Pulmonary artery endothelial cell (primary cell): ENCODE measurements around the gene DBP. TPM values are rescaled to one million over a fixed set of nuclear protein-coding genes. Genes with fewer than 3 reads are reported as not detected.
"Not testable (repeated sequence)": the region's sequence is repeated elsewhere in the genome, so short reads cannot be mapped to it uniquely, and the experiment has no call there.

Source experiments
- DNase-seq: peaks from one replicate; pipeline ENCODE4 v3.0.0-alpha.2; 2011; ENCODE audit warnings: low read depth, low spot score
- total RNA-seq: library from RNA; depleted of rRNA; stranded (reverse); fragments of >200 nt; gene quantifications from 2 replicates; pipeline ENCODE4 v1.2.3, GENCODE V29; 2014

DBP gene, protein sequence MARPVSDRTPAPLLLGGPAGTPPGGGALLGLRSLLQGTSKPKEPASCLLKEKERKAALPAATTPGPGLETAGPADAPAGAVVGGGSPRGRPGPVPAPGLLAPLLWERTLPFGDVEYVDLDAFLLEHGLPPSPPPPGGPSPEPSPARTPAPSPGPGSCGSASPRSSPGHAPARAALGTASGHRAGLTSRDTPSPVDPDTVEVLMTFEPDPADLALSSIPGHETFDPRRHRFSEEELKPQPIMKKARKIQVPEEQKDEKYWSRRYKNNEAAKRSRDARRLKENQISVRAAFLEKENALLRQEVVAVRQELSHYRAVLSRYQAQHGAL
- total RNA-seq: 0.85 and 2.2 TPM in 2 replicates

DNA sequence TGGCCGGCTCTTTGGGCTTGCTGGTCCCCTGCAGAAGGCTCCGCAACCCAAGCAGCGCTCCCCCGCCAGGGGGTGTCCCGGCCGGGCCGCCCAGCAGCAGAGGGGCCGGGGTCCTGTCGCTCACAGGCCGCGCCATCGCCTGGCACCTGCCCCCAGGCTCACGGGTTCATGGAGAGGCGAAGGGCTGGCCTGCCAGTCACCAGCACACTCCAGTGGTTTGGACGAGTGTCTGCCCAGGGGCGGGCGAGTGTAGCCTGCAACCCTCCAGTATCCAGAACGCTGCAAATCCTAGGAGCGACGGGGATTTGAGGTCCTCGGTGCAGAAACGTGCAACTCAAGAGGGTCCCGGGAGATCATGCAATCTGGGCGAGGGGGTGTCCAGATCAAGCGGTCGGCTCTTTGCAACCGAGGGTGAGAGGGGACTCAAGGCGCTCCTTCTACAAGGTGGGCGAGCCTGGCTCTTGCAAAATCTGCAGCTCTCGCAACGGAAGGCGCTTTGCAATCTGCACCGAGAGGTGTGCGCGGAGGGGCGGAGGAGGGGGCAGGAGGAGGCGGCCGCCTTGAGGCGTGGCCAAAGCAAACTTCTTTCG is at the start of gene DBP:
Gene DBP, minus strand, starts transcription at position 521 of the 590 bp plus-strand sequence. Its CDS starts 385 bp downstream, at position 136.
- DNase-seq: no peak

DNA sequence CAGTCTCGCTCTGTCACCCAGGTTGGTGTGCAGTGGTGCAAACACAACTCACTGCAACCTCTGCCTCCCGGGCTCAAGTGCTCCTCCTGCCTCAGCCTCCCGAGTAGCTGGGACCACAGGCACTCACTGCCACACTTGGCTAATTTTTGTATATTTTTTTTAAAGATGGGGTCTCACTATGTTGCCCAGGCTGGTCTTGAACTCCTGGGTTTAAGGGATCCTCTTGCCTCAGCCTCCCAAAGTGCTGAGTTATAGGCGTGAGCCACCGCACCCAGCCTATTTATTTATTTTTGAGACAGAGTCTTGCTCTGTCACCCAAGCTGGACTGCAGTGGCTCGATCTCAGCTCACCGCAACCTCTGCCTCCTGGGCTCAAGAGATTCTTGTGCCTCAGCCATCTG is 49.5 kb upstream of the DBP start:
- DNase-seq: not testable (repeated sequence)

DNA sequence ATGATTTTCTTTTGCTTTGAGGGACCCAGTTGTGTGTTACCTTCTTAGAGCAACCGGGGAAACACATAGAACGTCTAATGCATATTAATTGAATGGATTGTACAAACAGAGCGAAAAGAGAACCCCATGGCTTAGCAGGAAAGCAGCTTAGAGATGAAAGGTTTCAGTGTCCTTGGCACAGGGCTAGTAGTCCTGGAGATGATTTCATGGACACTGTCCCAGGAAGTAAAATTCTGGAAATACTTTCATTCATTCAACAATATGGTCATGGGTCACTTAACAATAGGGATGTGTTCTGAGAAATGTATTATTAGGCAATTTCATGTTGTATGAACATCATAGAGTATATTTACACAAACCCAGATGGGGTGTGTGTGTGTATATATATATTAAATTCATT is 48.9 kb upstream of the DBP start:
- DNase-seq: no peak

DNA sequence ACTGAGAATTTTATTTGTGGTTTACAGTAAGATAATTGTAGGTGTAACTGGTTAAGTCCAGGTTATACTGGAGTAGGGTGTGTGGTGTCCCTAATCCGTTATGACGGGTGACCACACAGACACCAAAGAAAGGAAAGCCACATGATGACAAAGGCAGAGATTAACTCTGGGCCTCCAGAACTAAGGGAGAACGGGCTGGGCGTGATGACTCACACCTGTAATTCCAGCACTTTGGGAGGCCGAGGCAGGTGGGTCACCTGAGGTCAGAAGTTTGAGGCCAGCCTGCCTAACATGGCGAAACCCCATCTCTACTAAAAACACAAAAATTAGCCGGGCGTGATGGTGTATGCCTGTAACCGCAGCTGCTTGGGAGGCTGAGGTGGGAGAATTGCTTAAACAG is 48.4 kb upstream of the DBP start:
- DNase-seq: no peak

DNA sequence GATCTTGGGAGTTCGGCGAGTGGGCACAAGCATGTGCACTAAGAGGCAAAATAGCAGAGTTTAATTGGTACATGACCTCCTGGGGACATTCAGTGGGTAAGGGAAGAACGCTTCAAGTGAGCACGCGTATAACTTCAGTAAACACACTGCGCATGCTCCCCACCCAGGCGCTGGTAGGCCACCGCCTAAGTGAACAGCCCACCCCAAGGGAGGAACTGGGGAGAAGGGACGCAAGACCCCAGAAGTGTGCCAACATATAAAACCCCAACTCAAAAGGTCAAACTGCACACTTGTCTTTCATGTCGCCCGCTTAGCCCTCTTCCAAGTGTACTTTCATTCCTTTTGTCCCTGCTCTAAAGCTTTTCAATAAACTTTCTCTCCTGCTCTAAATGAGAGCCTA is 46.2 kb upstream of the DBP start:
- DNase-seq: no peak

DNA sequence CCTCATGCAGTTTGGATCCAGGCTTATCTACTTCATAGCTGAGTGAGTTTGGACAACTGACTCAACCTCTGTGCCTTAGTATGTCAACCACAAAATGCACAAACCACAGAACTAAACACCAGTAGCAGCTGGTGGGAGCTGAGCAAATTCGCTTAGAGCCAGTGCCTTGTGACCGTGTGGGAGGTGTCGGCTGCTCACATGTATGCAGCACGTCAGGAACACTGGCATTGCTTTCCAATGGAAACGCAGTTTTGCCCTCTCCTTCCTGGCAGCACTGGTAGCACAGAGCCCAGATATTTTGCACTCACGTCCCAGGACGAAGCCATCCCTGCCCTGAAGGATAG is 43.9 kb upstream of the DBP start:
- DNase-seq: no peak

DNA sequence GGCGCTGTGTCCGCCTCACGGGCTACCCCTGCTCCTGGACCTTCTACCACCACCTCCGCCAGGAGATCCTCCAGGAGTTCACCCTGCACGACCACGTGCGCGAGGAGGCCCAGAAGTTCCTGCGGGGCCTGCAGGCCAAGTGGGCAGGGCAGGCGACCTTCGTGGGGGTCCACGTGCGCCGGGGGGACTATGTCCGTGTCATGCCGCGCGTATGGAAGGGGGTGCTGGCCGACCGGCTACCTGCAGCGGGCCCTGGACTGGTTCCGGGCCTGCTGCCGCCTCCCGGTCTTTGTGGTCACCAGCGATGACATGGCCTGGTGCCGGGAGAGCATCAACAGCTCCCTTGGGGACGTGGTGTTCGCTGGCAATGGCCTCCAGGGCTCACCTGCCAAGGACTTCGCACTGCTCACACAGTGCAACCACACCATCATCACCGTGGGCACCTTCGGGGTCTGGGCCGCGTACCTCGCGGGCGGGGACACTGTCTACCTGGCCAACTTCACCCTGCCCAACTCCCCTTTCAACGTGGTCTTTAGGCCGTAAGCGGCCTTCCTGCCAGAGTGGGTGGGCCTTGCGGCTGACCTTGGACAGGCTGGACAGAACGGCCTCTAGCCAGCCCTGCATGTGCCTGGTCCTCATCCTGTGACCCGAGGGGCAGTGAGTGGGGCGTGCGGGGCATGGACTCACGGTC is 43.4 kb upstream of the DBP start:
- no peak for DNase-seq

DNA sequence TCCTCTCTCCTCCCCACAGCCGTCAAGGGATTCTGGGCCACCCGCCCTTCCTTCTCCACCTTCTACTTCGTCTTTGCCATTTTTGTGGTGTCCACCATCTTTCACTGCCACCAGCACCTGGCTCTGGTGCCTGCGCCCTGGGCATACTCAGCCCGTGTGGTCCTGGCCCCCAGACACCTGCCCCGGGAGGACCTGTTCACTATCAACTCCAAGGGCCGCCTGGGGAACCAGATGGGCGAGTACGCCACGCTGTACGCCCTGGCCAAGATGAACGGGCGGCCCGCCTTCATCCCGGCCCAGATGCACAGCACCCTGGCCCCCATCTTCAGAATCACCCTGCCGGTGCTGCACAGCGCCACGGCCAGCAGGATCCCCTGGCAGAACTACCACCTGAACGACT is 42.8 kb upstream of the DBP start:
- DNase-seq: not testable (repeated sequence)

DNA sequence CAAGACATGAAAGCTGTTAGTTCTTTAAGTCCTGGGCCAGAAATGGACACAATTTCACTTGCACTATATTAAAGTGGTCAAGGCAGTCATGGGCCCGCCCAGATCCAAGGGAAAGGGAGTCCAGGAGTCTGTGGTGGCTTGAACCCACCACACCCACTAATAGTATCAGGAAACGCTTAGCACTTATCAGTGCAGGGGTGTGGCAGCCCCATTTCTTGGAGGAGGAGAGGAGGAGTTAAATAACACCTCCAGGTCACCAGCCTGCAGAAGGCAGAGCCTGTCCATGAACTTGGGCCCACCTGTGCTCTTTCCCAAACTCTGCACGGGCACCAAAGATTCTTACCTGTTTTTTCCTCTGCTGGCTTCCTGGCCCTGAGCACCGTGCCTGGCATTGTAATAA is 41.0 kb upstream of the DBP start:
- DNase-seq: no peak

DNA sequence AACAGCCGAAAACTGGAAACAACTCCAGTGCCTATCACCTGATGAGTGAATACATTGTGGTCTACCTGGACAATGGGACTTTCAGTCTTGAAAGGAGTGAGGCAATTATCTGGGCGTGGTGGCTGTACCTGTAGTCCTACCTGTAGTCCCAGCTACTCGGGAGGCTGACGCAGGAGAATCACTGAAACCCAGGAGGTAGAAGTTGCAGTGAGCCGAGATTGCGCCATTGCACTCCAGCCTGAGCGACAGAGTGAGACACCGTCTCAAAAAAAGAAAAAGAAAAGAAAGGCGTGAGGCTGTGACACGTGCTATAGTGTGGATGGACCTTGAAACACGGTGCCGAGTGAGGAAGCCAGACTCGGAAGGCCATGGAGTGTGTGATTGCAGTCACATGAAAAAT is 39.7 kb upstream of the DBP start:
- DNase-seq: no peak

DNA sequence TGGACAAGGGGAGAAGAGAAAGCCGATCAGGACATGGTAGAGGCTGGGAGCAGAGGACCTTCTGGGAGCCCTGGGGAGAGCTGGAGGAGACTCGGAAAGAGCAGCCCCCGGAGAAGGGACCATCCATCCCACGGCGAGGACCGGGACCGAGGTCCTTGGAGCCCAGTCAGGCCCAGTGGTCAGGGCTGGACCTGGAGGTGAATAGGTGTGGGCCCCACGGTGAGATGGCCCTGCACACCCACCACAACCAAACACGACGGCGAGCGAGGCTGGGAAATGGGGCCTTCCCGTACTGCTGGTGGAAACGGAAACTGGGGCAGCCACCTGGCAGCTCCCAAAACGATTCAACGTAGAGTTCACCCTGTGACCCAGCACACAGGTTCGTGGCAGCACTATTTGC is 39.3 kb upstream of the DBP start:
- no peak for DNase-seq

DNA sequence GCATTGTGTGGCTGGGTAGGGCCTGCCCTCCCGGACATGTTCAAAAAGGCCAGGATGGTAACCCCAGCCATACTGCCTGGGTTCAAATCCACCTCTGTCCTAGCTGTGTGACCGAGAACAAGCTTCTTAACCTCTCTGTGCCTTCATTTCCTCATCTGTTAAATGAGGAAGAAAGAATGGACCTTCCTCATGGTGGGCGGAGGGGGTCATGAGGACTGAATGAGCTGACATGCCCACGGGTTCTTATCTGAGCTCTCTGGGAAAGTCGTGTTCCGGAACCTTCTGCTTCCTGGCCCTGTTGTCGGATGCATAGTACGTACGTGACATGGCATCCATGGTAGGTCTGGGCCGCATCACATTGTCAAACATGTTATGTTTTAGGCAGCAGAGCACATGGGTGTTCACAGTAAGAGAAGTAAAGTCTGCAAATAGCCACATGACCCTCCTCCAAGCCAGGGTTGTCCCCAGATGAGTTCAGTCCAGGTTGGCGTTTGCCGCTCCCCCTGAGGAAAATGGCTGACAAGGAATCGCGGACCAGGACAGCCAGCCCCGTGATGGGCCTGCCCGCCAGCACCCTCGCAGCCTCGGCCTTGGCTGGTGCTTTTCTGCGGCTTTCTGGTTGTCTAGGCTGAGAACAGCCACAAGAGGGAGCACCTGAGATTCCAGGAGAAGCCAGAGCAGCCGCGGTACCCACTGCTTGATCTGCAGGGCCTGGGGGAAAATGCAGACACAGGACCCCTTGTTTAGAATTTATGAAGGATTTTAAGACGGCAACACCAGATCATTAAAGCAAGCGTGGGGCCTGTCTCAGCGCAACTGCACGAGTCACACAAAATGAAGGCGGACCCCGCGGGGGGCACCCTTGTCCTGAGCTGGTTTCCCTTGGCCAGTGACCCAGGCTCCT is 38.0 kb upstream of the DBP start:
- DNase-seq: peak; percentile 58

DNA sequence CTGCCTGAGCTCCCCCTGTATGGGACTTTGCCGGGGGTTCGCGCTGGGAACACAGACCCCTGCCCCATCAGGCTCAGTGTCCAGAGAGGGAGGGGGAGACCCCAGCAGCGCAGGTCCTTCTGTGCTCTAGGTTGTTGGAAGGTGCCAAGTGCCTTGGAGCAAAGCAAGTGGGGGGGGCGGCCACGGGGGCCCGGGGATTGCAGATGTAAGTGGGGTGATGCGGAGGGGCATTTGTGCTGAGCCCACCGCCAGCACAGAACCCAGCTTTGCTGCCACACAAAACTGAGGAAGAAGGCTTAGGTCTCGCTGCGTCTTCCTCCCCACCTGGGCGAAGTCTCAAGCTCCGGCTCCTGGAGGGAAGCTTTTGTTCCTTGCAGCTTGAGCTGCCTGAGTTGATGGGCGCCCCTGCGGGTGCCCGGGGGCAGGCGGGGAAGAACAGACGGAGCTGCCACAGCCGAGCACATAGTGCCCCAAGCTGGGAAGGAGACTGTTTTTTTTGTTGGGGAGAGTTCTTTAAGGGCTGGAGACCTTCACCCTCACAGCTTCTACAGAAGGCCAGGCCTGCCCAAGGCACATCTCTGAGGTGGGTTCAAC is 37.1 kb upstream of the DBP start:
- no peak for DNase-seq

DNA sequence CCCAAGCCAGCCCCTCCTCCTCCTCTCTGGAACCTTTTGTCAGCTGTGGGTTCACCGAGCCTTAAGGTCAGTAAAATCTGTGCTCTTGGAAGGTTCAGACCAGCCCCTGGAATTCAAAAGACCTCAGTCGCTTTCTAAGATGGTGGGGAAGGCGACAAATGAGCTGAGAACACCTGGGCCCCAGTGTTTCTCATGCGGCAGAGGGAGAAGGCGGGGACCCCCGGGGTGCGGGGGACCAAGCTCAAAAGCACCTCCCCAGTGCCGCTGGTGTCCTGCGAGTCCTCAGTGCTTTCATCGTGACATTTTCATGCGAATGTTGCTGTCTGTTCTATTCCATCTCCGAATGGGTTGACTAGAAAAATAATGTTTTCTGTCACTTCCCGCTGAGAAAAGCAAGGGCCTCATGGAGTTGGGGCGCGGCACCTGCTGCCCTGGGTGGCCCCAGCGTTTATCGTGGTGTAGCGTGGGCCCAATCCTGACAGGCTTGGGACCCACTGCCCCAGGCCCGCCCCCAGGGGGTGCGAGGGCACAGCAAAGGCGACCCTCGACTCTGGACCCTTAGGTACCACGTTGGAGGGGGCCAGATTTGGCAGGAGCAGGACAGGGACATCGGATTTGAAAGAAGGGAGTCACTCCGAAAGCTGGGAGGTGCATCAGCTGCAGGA is 36.4 kb upstream of the DBP start:
- DNase-seq: no peak

DNA sequence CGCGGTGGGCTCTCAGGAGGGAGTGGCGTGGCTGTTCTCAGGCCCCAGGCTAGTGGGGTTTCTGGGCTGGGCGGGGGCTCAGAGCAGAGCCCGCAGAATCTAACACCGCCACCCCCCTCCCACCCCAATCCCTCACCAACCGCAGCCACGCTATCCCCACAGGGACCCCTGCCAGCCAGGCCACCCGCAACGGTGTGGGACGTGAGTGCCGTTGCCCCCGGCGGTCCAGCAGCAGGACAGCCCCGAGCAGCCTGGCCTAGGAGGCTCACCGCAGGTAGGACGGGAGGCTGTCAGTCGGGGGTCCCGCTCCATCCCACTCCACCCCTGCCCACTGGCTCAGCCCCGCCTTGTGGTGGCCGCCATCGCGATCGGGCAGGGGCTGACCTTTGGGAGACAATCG is 35.8 kb upstream of the DBP start, which contains the start of gene NTN5:
Gene NTN5, minus strand, starts transcription at position 24 of the 400 bp plus-strand sequence. CDS start 2,031 bp downstream, outside the sequence.
- DNase-seq: no peak

DNA sequence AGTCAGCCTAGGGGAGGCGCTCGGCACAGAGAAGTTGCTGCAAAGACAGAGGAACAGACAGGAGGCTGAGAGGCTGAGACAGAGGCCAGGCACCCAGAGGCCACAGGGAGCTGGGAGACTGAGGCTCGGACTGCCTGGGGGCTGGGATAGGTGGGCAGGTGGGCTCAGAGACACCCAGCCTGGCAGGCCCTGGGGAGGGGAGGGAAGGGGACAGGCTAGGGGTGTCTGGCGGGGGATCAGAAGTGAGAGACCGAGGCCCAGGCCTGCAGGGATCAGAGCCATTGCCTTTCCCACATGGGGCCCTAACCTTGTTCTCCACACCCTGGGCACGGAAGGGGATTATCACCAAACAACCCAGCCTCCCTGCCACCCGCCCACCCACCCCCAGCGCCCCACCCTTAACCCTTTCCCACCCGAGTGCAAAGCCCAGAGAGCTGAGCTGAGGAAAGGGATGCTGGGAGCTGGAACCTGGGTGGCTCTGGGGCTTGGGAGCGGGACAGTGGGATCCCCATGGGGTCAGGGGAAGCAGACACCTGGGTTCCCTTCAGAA is 34.3 kb upstream of the DBP start:
- DNase-seq: no peak

DNA sequence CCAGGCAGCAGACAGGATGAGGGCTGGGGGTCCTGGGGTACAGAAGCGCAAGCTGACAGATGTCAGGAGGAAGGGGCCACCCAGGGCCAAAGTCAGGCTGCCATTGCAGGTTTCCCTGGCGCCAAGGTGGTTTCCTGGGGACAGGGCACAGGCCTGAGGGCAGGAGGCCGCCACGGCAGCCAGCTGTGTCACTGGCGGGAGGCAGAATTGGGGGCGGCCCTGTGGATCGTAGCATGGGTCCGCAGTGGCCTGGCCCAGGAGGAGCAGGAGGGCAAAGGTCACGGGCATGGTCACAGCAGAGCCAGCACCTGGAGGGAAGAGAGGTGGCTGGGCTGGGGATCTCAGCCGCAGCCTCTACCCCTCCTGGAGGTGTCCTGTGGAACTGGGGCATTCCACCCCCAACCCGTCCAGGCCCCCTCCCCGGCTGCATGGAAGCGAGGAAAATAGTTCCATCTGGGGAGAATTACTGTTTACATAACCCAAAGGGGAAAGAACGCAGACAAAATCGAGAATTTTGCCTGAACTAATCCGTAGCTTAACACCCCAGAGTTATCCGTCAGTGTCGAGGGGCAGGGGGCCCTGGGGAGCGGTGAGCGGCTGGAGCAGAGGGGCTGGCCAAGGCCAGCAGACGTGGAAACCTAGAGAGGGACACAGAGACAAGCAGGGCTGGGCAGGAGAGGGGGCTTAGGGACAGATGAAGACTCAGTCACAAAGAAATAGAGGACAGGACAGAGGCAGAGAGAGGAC is 33.7 kb upstream of the DBP start:
- DNase-seq: no peak

DNA sequence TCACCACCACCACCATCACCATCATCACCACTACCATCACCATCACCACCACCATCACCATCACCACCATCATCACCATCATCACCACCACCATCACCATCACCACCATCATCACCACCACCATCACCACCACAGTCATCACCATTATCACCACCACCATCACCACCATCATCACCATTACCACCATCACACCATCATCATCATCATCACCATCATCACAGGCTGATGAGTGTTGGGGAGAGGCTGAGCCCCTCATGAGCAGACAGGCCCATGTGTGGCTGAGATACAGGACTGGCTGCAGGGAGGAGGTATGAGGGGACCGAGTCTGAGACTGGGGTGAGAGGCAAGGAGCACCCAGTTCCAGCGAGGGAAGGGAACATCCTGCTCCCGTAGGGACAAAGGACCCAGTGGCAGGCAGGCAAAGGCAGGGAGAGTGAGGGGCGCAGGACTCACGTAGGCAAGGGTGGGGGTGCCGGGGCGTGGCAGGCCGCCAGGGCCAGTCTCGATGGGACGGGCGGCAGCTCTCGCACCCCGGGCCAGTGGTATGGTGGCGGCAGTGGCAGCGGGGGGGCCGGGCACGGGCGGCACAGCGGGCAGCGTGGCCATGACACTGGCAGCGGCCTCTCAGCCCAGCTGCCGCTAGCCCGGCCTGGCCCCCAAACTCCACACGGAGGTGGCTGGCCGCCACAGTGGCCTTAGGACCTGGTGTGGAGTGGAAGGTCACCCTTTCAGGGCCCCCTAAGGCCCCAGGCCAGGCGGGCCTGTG is 32.9 kb upstream of the DBP start:
- DNase-seq: no peak

DNA sequence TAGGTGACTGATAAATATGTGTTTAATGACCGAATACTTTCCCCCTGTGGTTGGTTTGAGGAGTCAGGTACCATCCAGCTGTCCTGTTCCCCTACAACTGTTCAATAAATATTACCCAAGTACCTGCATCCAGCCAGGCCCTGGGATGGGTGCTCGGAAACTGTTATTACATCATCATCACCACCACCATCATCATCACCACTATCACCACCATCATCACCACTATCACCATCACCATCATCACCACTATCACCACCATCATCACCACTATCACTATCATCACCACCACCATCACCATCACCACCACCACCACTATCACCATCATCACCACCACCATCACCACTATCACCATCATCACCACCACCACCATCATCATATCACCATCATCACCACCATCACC is 31.6 kb upstream of the DBP start:
- no peak for DNase-seq
